NCI-H2196 treated with DMSO at 0.1 percent for 48 hours (cell line): Measurements from ENCODE around the gene LRRC27.
"Not testable (repeated sequence)": the region's sequence is repeated elsewhere in the genome, so short reads cannot be mapped to it uniquely, and the experiment has no call there.

ENCODE experiments used
- DNase-seq: peaks from one replicate; lab custom pipeline; 2025; ENCODE audit not compliant: unreplicated experiment; lab: John Stamatoyannopoulos, UW

LRRC27 gene

DNA sequence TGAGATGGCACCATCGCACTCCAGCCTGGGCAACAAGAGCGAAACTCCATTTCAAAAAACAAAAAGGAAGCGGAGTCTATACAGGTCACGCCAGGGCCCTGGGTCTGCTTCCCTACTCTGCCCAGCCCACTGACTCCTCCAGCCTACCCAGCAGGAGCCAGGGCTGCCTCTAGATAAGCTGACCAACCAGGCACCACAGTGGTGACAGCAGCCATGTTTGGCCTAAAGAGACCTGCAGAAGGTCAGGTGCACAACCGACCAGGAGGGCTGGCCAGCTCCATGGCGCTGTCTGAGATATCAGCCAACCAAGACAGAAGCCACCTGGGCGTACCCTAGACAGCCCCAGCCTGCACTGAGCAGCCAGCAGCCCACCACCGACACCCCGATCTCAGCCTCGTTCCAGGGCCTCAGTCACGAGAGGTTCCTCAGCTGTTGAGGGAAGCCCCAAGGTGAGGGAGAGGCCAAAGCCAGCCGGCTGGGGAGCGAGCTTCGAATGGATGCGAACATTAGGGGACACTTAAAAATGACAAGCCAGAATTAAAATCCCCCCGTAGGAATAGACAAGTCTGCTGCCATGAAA, 40.6 kb downstream of the LRRC27 start:
- no peak for DNase-seq

DNA sequence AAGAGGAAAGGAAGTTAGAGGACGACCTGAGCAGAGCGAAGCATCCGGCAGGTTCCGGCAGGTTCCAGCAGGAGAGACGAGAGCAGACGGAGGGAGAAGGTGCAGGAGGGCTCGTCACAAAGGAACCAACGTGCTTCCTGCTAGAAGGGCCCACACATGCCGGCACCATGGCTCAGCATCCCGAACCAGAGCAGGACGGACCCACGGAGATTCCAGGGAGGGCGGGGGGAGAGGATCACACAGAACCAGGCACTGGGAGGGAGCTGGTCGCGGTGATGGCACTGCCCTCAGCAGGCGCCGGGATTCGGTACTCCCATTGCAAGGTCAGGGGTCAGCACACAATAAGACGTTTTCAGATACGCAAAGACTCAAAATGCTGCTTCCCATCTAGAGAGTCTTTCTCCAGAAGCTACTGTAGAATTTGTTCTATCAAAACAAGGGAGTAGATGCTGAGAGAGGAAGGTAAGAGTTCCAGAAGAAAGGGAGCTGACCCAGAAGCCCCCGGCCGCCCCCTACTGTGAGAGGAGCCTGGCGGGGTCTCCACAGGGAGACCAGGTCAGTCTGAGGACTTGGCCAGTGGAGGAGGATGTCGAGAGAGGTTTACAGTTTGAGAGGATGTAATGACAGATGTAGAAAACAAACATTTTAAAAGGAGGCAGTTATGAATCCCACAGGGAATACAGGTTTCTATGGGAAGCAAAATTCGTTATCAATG, 41.4 kb downstream of the LRRC27 start:
- no peak for DNase-seq

DNA sequence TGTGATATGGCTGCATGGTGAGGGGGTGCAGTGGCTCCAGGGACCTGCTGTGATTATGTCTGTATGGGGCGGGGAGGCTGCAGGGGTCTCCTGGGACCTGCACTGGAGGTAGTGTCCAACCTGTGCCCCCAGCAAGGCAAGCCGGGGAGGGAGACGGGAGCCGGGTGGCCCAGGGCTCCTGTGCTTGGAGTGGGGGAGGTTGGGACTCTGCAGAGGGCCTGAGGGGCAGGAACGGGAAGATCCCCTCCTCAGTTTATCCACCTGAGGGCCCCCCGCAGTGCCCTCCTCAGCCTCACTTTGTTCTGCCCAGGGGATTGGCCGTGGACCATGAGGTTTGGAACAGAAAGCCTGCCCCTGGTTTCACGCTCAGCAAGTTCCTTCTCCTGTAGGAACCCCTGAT, 42.2 kb downstream of the LRRC27 start:
- DNase-seq: no peak

DNA sequence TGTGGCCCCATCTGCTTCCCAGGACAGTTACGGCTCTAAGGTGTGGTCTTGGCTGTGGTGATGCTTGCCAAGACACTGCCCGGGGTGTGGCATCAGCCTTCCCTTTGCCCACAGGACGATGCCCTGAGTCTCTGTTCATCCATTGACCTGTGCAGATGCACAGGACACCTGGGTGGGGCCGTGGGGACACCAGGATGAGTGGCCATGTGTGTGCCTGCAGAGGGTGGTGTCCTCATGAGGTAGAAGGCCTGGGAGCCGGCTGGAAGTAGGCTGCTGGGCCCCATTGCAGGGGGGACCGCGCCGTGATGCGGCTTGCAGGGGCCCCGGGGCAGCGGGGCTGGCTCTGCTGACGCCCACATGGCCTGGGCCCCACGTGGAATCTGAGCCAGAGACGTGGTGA, 42.6 kb downstream of the LRRC27 start:
- DNase-seq: no peak

DNA sequence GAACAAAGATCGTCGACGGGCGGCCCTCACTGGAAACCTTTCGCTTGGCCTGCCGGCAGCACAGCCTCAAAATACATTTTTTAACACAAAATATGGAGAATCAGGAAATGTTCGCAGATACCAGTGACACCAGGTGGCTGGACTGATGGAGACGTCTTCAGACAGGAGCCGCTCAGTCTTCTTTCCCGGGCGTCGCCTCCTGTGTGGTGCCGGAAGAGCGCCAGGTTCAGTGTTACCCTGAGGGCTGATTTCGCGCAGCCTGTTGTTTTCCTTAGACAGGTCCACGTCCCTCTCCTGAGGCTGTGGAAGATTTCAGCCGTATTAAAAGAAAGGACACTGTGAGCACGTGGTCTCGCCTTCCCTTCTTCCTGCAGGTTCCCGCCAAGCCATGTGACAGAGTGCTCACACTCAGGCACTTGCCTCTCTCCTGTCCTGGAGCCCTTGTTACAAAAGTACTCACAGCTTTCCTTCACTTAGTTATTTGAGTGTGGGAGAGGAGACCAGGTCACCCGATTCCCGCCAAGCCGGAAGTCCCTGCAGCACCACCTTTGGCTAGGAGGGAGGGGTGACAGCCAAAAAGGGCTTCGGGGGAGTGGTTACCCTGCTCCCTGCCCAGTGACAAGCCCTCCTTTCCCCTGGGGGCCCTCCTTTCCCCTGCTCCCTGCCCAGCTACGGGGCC, 43.3 kb downstream of the LRRC27 start:
- DNase-seq: no peak

DNA sequence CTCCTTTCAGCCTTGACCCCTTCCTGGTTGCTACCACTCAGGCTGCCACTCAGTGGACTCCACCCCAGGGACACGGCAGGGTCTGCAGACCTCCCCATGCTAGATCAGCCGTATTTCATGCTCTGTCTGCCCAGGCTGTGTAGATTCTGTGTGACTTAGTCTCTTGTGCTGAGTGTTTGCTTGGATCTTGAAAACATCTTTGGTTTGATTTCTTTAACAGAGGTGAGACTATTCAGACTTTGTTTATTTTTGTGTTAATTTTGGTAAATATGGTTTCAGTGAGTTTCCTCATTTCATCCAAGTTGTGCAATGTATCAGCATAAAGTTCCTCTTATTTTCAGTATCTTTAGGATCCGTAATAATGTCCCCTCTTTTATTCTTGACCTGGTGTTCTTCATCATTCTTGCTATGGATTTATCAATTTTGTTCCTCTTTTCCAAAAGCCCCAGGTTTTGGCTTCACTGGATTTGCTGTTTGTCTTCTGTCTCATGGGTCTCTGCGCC, 43.9 kb downstream of the LRRC27 start:
- no peak for DNase-seq

DNA sequence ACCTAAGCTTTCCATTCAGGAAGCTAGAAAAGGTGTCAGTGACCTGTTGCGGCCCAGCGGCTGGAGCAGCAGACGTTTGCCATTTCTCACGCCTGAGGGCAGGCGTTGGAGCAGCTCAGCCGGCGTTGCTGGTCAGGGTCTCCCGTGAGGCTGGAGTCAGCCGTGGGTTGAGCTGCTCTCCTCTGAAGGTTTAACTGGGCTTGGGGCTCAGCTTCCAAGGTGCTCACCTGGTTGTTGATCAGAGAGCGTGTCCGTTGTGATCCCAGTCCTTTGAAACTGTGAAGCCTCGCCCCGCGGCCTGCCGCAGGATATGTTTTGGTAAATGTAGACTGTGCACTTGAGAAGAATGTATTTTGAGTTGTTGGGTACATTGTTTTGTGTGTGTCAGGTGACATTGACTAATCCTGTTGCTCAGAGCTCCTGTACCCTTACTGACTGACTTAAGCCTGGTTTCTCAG, 44.4 kb downstream of the LRRC27 start:
- DNase-seq: no peak

DNA sequence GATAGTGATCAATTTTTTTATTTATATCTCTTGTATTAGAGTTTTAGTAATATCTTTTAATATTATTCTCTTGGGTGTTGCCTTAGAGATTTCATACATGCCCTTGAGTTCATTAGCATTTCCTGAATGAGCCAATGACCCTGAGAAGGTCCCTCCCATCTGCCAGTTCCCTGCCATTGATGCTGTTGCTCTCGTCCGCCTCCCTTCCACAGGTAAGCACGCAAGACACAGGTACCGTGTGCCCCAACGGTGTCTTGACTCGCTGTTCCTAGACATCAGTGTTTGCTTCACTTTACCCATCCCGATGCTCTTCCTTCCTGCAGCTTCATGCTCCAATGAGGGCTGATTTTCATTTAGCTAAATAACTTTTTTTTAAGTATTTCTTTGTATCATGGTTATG, 45.3 kb downstream of the LRRC27 start:
- no peak for DNase-seq

DNA sequence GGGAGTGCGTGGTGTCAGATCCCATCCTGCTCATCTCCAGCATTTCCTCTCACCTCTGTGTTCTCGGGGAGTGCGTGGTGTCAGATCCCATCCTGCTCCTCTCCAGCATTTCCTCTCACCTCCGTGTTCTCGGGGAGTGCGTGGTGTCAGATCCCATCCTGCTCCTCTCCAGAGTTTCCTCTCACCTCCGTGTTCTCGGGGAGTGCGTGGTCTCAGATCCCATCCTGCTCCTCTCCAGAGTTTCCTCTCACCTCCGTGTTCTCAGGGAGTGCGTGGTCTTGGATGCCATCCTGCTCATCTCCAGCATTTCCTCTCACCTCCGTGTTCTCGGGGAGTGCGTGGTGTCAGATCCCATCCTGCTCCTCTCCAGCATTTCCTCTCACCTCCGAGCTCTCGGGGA, 47.0 kb downstream of the LRRC27 start:
- DNase-seq: not testable (repeated sequence)

DNA sequence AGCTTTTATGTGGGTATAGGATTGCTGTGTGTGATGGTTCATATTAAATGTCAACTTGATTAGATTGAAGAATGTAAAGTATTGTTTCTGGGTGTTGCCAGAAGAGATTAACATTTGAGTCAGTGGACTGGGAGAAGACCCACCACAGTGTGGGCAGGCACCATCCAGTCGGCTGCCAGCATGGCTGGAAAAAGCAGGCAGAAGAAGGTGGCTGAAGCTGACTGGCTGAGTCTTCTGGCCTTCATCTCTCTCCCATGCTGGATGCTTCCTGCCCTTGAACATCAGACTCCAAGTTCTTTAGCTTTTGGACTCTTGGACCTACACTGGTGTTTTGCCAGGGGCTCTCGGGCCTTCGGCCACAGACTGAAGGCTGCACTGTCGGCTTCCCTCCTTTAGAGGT, 49.0 kb downstream of the LRRC27 start:
- DNase-seq: not testable (repeated sequence)

DNA sequence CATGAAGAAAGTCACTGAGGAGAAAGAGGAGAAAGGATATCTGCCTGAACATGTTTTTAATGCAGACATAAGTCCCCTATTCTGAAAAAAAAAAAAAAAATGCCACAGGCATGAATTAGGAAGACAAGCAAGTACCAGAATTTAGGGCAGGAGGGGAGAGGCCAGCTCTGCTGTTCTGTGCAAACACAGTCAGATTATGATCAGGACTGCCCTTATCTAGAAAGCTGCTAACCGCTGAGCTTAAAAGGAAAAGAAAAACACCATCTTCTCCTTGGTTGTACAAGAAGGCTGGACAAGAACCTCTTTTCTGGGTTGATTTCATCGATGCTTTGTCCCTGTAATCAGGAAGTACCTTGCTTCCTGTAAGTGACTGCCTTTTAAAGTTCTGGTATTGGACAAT, 49.7 kb downstream of the LRRC27 start:
- no peak for DNase-seq

DNA sequence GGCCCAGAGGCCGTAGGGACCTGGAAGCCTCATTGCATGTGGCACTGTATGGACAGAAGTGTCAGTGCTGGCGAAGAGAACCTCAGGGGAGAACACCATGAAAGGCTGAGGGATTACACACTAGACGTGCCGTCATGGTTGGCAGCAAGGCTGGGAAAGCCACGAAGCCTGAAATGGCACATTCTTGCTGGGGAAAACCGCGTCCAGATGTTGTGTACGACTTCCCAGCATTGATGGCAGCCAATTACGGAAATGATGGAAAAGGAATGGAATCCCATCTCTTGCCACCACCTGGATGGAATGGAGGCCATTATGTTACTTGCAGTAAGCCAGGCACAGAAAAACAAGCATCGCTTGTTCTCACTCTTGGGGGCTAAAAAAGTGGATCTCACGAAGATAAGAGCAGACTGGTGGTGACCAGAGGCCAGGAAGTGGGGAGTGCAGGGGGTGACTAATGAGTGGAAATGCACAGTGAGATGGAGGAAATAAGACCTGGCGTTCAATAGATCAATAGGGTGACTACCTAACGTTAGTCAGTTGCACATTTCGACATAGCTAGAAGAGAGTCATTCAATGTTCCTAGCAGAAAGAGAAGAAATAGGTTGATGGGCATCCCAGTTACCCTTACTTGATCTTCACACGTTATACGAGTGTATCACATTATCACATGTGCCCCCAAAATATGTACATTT, 50.4 kb downstream of the LRRC27 start:
- no peak for DNase-seq

DNA sequence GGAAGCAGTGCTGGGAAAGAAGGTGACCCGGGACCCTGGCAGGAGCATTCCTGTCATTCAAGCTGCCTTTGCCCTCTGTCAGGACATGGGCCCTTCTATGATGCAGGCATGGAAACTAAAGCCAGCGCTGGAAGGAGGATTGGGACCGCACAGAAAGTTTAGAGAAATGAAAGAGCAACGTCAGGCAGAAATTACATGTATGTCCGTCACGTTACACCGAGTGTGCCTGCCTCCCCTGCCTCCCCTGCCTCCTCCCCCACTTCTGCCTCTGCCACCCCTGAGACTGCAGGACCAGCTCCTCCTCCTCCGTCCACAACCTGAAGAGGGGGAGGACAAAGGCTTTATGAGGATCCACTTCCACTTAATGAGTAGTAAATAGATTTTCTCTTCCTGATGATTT, 51.1 kb downstream of the LRRC27 start:
- no peak for DNase-seq

DNA sequence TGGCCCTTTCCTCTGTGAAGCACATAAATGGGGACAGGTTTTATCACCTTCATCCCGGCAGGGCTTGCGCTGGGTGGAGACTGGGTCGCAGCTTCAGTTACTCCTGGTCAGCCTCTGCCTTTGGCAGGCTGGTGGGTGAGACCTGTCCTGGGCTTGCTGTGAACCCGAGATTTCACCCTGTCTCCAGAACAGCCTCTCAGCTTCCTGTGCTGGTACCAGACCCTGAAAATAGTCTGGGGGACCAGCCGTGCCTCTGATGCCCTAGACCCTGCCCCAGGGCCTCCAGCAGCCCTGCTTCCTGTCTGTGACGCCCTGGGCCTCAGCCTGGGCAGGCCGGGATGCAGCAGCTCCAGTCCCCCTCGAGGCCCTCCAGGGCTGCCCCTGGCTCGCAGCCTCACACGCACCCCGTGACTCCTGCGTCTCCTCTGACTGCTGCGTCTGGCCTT, 51.8 kb downstream of the LRRC27 start:
- no peak for DNase-seq

DNA sequence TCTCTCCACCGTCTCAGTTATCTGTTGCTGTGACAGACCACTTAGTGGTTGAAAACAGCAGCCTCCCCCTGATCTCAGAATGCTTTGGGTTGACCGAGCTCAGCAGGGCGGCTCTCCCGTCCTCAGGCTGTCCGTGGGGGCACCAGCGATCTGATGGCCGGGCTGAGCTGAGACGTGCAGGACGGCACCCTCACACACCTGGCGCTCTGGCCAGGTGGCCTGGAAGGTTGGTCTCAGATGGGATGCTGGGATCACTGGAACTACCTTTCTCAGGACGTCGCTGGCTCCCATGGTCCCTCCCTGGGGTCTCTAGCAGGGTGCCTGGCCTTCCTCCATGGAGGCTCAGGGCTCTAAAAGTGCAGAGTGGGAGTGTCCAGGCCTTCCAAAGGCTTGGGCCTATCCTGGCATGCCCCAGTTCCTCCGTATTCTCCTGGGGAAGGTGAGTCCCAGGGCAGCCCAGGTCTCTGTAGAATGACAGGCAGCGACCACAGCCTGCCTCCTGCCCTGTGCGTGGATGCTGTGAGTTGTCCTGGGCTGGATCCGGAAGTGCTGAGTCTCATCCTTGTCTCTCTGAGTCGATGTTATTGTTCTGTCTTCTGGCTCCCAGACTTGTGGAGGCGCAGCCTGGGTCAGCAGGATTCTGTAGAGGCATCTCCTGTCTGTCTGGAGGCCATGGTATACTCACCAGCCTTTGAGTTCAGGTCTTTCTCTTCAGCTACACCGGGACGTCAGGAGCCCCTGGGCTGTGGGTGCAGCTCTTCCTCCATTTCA, 52.8 kb downstream of the LRRC27 start:
- no peak for DNase-seq

DNA sequence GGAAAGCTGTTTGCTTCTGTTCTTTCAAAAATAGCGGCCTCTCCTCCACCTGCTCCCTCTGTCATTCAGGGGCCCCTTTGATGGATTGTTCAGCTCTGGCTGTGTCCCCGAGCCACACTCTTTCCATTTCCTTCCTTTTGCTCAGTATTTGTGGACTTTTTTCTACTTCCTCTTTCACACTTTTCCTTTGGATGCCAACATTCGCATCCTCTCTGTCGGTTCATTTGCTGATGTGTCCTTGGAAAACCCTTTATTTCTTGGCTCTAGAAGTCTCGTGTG, 53.3 kb downstream of the LRRC27 start:
- no peak for DNase-seq

DNA sequence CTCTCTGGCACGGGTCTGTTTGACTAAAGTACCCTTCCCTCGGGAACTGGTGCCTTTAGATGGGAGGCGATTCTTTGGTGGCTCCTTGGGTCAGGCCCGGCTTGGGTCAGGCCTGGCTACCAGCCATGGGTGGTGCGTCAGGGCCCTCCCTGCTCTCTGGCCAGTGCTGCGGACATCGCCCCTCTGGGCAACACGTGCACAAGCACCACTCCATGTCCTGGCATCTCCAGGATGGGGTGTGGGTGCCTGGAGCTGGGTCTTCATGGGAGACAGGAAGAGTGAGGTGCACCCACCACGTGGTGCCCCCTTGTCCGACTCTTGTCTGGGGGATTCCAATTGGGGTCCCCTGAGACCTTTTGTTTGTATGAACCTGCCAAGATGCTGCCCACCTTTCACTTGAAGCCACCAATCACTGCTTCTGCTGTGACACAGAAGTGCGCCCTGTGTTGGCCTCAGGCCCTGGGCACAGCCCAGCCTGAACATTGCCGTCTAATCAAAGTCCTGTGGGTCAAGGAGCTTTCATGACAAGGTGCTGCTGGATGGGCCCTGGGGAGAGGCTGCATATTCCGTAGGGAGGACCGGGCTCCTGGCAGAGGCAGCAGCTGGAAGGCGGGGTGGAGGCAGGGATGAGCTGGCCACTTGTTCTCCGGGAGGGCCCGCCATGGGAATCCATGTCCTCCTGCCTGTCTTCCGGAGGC, 53.9 kb downstream of the LRRC27 start:
- DNase-seq: no peak

DNA sequence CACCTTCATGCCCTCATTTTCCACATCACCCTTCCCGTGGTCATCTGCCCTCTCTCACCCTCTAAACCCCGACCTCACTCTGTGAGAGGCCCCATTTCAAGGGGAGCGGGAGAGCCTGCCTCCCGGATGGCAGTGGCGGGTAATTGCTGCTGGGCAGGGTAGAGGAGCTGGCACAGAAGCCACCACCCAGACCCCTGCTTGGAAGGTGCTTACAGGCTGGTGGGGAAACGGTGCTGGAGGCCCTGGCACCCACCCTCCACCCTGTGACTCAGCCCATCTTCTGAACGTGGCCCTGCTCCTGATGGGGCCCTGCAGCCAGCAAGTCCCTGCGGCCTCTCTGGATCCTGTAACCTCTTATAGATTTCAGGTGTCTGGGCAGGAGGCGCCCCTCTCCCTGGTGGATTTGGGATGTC, 54.4 kb downstream of the LRRC27 start:
- DNase-seq: no peak

DNA sequence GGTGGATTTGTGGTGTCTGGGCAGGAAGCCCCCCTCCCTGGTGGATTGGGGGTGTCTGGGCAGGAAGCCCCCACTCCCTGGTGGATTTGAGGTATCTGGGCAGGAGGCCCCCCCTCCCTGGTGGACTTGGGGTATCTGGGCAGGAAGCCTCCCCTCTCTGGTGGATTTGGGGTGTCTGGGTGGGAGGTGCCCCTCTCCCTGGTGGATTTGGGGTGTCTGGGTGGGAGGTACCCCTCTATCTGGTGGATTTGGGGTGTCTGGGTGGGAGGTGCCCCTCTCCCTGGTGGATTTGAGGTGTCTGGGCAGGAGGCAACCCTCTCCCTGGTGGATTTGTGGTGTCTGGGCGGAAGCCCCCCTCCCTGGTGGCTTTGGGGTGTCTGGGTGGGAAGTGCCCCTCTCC, 54.9 kb downstream of the LRRC27 start:
- DNase-seq: not testable (repeated sequence)

DNA sequence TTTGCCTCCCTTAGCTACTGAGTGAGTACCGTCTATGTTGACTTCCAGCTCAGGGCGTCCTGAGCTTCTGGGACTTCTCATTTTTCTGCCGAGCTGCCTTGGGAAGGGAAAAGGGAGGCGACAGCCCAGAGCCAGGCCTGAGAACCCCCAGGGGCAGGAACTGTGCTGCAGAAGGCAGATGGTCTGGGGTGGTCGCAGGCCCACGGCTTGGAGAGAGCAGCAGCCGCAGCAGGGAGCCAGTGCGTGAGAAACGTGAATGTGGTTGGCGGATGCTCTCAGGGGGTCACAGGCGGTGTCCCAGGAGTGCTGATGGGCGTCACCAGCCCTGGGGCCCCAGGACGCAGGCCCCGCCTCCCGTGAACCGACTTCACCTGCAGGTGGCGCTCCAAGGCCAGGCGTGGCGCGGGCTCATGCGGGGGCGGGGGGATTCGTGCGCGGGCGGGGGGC, 55.8 kb downstream of the LRRC27 start:
- no peak for DNase-seq
